ENCODE data around the gene AQR.
"Not testable (repeated sequence)": the region's sequence is repeated elsewhere in the genome, so short reads cannot be mapped to it uniquely, and the experiment has no call there.

DNA sequence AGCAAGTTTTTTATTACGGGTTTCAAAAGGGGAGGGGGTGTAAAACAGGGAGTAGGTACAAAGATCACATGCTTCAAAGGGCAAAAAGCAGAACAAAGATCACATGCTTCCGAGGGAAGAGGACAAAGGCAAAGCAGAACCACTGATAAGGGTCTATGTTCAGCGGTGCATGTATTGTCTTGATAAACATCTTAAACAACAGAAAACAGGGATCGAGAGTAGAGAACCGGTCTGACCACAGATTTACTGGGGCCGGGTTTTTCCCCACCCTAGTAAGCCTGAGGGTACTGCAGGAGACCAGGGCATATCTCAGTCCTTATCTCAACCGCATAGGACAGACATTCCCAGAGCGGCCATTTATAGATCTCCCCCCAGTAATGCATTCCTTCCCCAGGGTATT, 162.3 kb downstream of the AQR start:
- not testable (repeated sequence) for TF ChIP-seq POLR2A (IDR thresholded peaks at IDR 0.05)
- TF ChIP-seq, protein P1, sequence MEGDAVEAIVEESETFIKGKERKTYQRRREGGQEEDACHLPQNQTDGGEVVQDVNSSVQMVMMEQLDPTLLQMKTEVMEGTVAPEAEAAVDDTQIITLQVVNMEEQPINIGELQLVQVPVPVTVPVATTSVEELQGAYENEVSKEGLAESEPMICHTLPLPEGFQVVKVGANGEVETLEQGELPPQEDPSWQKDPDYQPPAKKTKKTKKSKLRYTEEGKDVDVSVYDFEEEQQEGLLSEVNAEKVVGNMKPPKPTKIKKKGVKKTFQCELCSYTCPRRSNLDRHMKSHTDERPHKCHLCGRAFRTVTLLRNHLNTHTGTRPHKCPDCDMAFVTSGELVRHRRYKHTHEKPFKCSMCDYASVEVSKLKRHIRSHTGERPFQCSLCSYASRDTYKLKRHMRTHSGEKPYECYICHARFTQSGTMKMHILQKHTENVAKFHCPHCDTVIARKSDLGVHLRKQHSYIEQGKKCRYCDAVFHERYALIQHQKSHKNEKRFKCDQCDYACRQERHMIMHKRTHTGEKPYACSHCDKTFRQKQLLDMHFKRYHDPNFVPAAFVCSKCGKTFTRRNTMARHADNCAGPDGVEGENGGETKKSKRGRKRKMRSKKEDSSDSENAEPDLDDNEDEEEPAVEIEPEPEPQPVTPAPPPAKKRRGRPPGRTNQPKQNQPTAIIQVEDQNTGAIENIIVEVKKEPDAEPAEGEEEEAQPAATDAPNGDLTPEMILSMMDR (IDR thresholded peaks at IDR 0.05): not testable (repeated sequence)

All from esophagus squamous epithelium (tissue), 4 donors.